Measurements from ENCODE around the gene PAX3.

PAX3 gene

DNA sequence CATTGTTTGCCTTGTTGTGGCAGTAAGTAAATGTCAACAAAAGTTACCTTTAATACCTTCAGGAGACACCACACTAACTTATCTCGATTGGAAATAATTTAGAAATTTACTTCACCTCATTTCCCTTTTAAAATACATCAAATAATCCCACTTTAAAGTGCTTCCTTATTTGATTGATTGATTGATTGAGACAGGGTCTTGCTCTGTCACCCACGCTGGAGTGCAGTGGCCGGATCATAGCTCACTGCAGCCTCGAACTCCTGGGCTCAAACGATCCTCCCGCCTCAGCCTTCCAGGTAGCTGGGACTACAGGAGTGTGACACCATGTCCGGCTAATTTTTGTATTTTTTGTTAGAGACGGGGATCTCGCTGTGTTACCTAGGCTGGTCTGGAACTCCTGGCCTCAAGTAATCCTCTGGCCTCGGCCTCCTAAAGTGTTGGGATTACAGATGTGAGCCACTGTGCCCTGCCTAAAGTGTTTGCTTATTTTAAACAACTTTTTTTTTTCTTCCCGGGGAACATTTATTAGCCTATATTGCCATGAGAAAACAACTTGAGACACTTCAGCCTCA is 12.0 kb upstream of the PAX3 start:
- no peak for DNase-seq (ENCODE audit: low read depth)

DNA sequence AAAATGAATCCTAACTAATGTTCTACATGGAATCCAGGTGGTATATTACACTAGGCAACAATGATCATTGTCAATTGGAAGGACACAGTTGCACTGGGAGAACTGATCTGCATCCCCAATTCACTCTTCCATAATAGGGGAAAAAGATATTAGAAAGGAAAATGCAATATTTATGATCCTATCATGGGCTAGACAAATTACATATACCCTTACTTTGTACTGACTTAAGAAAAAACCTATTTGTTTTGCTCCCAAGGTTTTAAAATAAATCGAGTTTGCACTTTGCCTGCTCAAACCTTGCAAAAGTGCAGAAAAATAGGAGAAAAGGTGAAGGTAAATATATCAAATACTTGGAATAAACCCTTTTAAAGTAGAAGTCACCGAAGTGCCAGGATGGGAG is 11.0 kb upstream of the PAX3 start:
- DNase-seq (ENCODE audit: low read depth) = no peak

DNA sequence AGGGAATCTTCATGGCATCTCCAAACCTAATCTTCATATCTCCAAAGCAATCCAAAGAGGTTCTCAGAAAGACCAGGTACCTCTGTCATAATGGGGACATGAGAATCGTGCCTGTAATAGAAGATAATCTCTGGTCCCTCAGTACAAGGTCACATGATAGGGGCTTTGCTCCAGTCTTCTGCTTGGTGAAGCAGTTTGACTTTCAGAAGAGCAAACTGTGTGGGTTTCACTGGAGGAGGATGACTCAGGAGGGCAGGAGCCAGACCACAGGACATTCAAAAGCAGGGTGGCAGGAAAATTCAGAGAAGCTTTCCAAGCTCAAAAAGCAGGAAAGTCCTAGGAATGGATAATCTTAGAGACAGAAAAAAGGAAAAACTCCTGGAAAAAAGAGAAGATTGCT is 10.6 kb upstream of the PAX3 start:
- DNase-seq (ENCODE audit: low read depth) = no peak

DNA sequence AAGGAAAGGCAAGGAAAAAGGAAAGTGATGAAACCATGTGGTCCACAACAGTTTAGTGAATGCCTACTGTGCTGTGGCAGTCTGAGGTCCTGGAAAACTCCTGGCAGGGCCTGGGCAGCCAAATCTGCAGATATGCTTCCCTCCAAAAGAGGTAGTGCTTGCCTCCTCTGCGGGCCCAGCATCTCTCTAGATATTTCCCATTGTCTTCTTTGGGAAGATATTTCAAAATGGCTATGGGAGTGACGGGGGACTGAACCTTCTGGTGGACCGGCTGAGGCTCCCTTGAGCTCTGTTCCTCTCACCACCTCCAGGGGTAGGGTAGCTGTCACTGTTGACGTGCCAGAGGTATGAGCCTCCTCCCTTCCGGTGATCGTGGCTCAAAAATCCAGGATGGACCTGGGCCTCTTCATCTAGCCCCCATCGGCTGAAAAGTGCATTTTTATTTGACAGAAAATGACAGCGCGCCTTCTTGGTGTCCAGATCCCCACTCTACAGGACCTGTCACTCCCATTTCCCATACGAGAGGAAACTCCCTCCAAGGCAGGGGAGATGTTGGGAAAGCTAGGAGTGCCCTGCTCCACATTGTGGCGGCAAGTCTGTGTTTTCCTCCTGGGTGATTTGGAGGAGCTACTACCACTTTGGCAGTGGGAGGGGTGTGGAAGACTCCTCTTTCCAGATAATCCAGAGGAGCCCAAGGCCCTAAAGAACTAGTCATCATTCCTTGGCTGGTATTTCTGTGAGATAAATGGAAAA is 9.4 kb upstream of the PAX3 start:
- no peak for DNase-seq (ENCODE audit: low read depth)

DNA sequence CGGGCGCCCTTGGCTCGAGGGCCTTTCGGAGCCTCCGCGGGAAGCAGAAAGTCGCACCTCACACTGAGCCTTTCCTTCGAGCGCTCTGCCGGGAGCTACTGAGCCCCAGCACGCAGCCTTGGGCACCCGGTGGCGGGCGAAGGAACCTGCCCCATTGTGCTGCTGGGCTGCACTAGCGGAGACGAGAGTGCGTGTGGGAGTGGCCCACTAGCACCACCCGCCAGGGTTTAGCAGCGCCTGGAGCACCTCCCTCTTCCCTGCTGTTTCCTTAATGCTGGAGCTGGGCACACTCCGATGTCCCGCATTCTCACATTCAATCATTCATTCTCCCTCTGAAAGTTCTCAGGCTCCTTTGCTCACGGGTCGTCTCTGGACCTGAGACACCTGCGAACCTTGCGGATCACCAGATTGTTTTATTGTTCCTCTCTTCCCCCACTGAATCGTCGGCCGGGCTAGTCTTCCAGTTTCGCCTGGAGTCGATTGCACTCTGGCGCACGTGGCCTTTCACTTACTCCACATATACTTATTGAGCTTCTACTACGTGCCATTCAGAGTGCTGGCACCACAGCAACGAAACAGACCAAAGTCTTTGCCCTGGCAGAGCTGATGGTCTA is 8.5 kb upstream of the PAX3 start:
- DNase-seq (ENCODE audit: low read depth) = no peak

DNA sequence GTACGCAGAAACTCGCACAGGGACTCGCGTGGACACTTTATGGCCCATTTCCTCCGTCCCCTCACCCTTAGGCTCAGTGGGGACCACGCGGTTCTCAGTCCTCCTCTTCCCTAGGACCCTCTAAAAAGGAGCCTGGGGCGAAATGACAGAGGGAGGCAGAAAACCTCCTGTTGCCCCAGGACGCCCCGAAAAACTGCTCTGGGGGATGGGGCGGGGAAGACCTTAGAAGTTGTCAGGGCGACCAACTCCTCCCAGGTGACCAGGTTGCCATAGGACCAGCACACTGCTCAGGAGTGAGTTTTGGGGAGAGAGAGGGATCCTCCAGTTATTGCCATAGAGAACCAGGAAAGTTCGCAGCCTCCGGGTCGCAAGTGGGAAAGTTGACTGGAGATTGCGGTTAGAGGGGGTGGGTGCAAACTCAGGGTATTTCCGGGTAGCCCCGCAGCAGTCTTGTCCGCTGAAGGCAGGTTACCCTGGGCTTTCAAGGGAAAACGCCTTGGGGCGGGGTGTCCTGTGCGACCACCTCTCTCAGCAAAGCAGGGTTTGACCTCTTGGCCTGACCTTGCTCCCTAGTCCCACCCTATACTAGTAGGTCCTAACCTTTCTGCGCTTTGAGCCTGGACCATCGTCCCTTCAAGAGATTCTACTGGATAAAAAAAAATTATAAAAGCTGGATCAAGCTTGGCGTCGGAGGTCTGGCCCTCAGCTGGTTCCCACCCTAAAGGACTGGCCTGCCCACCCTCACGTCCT is 7.8 kb upstream of the PAX3 start:
- DNase-seq (ENCODE audit: low read depth) = no peak

DNA sequence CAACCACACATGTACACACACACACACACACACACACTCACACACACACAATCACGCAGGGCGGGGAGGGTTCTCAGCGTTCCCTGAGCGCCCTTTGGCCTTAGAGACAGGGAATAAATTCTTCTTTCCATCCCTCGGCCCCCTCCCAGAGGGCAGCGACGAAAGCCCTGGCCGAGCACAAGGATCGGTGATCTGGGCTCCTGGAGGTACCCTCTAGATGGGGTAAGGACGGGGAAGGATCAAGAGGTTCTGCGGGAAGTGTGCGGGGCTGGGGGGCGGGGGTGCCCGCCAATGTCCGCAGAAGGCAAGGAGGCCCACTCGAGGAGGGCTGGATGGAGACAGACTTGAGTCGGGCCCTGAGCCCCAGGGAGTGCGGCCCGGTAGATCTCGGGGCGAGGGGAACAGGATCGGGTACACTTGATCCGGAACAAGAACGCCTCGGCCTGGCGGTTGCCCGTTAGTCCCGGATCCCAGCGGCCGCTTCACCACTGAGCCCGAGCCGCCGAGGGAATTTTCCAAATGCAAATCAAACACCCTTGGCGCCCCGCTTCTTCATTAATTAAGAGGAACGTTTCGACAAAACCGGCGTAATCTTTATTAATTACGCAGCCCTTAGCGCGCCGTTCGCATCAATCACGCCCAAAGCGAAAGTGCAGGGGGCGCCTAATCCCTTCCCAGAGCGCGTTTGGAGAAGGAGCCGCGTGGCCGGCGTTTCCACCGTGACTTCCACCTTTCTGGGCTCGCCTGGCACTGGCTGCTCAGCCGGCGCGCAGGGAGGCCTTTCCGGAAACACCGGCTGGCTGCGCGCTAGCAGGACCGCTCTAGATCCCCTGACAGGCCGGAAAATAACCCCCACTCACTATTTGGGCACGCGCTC is 7.0 kb upstream of the PAX3 start:
- DNase-seq (ENCODE audit: low read depth) = no peak

DNA sequence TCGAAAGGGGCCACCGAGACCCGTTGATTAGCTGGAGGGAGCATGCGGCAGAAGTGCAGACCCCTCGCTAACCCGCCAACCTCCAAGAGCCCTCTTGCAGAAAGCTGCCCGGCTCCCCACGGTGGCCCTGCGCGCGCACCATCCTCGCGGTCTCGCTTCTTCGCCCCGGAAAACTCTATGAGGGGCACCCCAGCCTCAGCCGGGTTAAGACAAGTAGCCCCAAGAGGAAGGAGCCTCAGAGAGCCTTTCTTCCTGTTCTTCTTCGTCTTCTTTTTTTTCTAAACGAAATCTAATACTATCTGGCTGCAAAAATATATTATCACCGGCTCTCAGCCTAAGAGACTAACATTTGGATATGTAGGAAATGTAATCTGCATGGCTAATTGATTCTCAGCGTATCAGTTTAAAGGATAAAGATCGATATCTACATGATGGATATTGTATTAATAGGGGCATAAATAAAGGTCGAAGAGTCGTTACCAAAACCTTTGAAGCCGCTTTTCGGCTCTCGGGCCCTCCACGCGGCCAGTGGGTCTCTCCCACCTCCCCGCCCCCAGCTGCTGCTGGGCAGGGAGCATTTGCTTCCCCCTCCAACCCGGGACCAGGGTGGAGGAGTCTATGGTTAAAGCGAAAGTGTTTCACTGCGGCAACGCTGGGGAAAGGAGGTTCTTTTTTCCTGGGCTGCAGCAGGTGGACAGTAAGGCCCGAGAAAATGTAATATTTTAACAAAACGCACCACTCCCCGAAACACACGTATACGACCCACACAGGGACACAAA is 6.1 kb upstream of the PAX3 start:
- no peak for DNase-seq (ENCODE audit: low read depth)

DNA sequence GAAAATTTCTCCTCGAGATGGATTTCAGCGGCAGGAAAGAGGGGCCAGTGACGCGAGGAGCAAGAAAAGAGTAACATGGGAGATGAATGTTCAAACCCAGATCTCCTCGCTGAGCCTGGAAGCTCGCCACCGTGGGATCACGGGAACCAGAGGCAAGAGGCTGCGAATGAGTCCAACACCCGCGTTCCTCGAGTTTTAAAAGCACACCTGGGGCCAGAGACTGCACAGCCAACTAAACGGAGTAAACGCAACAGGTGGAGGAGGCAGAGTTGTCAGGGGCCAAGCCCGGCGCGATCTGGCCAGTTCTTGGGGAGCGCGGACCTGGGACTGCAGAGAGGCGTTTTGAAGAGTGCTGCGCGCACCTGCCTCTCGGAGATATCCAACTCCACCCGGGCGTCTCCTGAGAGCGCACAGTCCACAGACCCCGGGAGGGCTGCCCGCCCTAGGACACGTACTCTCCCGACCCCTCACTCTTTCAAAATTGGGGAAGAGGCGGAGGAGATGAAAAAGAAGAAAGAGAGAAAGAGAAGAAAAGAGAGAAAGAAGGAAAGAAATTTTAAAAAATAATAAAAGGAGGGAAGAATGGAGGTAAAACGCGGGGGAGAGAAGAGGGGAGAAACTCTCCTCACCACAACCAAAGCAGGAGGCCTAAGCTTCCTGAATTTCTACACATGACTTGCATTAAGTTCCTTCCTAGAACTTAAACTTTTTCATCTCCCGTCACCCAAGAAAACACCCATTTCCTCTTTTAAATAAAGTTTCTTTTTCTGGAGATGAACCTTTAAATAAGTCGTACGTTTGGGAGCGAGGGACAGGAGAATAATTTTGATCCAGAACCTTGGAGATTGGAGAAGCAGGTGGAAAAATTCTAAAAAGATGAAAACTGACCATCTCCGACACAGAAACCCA is 5.3 kb upstream of the PAX3 start:
- DNase-seq (ENCODE audit: low read depth) = no peak

DNA sequence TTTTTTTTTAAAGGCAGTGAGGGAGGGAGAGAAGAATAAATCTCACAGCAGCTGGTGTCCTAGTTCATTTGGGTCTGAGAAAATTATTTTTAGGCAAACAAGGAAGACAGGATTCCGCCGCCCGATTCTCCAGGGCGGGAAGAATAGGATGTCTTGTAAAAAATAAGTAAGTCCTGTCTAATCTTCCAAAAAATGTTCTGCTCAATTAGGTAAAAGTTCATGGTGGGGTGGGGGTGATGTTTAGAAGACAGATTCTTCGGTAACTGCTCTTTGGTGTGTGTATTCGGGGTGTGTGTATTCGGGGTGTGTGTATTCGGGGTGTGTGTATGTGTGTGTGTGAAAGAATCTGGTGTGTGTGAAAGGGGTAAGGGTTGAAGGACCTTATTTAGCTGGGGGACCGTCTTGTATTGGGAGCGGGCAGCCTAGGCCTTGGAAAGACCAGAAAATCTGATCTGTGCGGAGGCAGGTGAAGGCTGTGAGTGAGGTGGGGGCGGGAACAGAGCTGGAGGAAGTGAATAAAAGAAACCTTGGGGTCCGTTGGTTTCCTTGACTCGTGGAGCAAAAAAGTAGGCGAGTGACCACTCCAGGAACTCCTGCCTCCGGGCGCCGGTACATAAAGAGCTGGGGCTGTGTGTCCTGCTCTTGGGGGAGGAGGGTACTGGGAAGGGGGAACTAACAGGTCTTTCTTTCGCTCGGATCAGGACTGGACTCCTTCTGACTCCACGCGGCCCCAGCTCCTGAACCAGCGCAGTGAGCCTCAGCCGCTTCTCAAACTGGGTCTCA is 4.4 kb upstream of the PAX3 start:
- no peak for DNase-seq (ENCODE audit: low read depth)

DNA sequence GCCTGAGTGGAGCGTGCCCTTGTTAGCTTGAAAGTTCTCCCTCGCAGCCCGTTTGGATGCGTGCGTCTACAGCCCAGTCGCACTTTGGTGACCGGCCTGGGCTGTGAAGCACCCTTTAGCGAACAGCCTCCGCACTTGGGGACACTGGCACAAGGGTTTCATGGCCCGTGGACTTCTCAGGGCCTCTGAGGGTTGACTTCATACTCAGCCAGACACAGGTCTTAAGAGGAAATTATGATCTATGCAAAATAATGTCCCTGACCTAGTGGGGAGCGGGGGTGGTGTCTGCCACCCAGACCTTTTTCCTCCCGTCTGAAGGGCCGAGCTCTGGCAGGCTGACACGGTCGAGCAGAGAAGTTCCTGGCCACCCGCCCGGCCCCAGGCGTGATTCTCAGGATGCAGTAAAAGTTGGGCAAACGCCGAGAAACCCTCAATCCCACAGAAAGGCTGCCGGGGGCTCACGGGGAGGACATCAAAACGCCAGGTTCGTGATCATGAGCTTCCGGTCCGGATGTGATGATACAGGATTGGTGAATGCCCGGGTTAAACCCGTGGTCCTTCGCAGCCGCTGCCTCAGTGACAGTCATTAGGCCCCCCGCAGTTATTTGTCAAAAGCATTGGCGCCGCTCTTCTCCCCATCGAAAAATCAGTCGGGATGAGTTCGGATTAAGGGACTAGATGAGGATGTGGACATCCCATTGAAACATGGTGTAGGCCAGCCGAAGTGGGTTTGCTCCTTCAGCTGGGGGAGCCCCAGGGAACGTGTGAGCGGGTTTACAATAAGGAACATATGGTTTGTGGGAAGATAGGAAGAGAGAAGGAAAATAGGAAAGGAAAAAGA is 3.6 kb upstream of the PAX3 start:
- no peak for DNase-seq (ENCODE audit: low read depth)

DNA sequence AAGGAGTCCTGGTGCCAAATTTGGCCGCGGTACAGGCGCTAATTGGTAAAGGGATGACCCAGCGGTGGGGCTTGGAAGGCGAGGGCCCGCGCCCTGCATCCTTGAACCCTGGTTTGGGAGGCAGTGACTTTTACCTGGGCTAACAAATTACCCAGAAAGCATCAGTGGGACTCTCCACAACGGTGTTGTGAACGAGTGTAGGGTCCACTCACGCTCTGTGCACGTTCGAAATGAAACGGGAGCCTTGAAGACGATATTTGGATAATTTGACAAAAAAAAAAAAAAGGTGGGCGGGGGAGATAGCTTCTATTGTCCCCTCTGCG is 3.0 kb upstream of the PAX3 start:
- DNase-seq (ENCODE audit: low read depth) = no peak

DNA sequence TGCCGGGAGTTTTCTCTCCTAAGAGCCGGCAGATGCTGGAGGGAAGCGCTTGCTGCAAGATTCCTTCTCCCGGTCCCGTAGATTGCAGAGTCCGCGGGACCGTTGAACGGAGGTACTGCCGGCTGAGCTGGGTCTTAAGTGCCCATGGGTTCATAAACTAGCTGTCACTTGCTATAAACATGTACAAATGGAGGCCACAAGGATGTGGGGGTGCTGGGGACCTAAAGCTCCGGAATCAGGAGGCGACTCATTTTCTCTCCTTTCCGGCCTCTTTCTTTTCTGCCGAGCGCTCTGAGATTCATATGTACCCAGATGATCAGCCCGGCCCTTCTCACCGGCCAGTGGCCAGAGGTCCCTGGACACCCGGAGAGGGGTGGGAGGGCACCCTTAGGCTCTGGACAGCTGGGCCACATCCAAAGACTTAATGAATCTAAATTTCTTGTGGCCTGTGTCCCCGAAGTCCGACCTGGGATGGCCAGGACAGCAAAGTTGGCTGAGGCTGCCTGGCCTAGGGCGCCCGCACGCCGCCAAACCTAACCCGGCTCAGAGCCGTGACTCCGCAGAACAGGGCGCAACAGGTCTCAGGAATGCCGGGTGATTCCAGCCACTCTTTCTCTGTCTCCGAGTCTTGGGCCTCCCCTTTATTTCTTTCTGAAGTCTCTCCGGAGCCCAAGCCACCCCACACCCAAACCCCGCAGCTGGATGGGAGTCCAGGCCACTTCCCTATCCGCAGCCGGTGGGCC is 2.4 kb upstream of the PAX3 start:
- DNase-seq (ENCODE audit: low read depth) = no peak

DNA sequence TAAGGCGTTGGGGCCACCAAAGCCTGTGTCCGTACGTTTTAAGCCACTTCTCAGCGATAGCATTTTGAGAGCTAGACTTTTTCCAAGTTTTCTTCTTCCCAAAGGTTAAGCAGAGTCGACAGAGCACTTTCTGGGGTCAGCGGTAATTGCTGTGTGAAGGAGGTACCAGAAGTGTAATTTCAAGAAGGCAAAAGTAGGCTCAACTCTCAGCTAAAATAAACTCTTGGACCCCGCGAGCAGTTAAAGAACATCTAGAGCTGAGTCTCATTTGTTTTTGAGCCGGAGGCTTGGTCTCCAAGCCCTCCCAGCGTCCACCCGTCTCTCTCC is 1.9 kb upstream of the PAX3 start:
- no peak for DNase-seq (ENCODE audit: low read depth)

DNA sequence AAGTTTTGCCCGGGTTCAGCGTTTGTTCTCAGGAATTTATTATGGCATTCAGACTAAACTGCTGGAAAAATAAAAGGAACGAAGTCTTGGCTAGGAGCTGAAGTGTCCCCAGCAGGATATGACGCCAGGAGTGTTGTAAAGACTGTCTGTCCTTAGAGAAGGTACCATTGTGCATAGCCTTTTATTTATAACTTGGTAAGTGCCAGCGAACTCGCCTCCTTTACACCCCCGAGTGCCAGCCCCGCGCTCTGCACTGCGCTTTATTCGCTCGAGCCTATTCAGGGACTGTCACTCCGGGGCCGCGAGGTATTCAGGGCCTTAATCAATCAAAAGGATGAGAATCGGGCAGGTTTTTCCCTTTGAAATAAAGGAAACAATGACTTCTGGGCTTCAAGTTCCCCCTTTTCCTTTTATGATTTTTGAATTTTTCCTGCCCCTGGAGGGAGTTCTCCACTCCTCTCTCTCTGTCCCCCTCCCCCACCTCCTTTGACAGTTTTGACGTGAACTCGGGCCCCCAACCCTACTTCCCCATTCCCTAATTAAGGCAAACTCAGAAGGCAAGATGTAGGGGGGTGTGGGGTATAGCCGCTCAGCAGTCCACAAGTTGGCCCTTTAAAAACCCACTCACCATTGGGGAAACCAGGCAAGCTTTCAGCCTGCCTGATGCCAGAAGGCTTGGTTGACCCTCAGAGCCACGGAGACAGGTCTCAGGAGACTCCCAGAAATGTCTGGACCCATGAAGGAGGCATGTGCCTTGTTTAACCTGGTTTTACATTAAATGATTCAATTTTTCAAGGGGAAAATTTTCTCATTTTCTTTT is 1.3 kb upstream of the PAX3 start:
- no peak for DNase-seq (ENCODE audit: low read depth)

DNA sequence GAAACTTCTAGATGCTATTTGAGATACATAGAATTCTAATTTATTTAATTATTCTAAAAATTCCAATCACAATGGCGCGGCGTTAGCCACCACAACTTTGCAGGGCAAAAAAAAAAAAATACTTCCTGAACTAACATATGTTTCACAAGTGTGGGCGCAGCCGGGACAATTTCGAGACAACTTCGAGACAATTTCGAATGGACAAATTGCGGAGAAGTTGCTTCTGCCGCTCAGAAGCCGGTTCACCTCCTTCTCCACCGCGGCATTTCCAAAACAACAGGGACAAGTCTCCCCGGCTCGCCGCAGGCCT is 842 bp downstream of the PAX3 start:
- no peak for DNase-seq (ENCODE audit: low read depth)

DNA sequence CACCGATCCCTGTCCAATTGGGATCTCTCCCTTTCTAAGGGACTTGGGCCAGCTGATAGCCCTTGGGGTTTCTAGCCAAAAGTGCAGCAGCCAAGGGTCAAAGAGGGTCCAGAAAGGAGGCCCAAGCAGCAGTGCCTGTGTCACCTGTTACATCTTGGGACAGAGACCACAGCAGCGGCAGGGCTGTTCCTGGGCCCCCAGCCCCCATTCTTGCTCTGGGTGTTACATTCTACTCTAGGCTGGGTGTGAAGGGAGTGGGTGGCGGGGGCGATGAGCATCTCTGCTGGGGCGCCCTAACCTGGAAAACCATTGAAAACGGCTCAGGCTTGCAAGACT is 1.2 kb downstream of the PAX3 start:
- no peak for DNase-seq (ENCODE audit: low read depth)

Data from T-helper 22 cell (primary cell).